Lower leg skin (tissue), 4 donors: ENCODE results near the gene SGSH. TPM values are rescaled to one million over a fixed set of nuclear protein-coding genes. Genes with fewer than 3 reads are reported as not detected.

Experiments used
- DNase-seq, 2 donors: peaks; one replicate each; pipeline ENCODE4 v3.0.0-alpha.2; 2019; ENCODE audit warnings: low spot score in 2 of 2
- H3K4me3 ChIP-seq: fragments of 200-600 bp; sonication (generic); 2 replicates; pipeline ENCODE4 v1.5.1; 2017; ENCODE audit warnings: mild to moderate bottlenecking, low read depth; ENCODE audit not compliant: poor library complexity, severe bottlenecking
- POLR2A ChIP-seq, 2 donors: fragments of 450-650 bp; IDR thresholded peaks; one replicate each; pipeline ENCODE4 v1.6.1; 2016 to 2017; ENCODE audit warnings: antibody characterized with exemption in 2 of 2, mild to moderate bottlenecking in 1 of 2, moderate library complexity in 1 of 2
- WGBS, 2 donors: methylation state at CpG; one replicate each; pipeline ENCODE4 v1.1.5; 2018; 5-methylcytosine and 5-hydroxymethylcytosine counted together
- intact Hi-C: fragments of 100-400 bp; cut with DNase I; formaldehyde crosslinking; loops from one replicate; pipeline ENCODE4 v1.15.0; 2023; ENCODE audit warnings: low total_unique reads
- total RNA-seq, 4 donors: library from RNA; depleted of rRNA; stranded (reverse); fragments of >200 nt; gene quantifications; one replicate each; pipeline ENCODE4 v1.1.0, GENCODE V29; 2016
- TF ChIP-seq, protein P1 (sequence below), 3 donors: fragments of 450-650 bp; IDR thresholded peaks; one replicate each; pipeline ENCODE4 v1.5.1; 2016; ENCODE audit warnings: antibody characterized with exemption in 3 of 3, mild to moderate bottlenecking in 3 of 3, moderate library complexity in 2 of 3

The SGSH gene
- total RNA-seq, 4 donors from 2014 or later = 19.4 to 47.3 (median 37.0) TPM

DNA sequence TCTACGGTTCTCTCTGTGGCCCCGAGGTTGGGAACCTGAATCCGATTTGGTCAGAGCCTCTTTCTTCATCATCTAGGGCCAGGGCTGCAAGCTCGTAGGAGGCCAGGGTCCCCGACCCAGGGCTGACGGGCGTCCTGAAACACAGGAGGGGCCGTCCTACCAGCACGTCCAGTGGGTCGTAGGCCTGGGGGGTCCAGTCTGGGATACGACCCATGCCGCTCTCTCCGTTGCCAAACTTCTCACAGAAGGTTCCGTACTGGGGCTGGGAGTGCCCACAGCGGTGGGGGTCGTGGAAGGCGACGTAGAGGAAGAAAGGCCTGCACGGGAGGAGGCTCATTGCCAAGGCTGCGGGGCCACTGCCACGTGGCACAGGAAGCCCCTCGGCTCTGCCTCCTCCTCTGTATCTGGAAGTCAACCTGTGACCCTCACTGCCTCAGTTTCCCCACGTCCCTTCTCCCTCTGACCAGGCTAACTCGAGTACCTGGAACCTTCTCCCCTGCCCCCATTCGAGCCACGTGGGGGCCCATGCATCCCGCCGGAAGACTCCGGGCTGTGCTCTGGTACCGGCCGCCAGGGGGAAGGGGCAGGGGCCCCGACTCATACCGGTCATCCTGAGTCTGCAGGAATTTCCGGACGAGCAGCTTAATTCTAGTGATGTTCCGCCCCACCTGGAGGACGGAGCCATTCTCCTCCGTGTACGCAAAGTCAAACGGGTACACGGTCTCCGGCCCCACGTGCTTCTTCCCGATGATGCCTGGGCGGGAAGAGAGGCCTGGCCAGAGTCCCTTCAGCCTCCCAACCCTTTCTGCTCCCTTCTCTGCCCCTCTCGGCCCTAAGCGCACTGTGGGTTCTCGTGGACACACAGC is 5.9 kb downstream of the SGSH start:
- DNase-seq = no peak
- no peak overlapping the region for H3K4me3 ChIP-seq
- TF ChIP-seq POLR2A (IDR thresholded peaks at IDR 0.05) = no peak
- TF ChIP-seq, protein P1, sequence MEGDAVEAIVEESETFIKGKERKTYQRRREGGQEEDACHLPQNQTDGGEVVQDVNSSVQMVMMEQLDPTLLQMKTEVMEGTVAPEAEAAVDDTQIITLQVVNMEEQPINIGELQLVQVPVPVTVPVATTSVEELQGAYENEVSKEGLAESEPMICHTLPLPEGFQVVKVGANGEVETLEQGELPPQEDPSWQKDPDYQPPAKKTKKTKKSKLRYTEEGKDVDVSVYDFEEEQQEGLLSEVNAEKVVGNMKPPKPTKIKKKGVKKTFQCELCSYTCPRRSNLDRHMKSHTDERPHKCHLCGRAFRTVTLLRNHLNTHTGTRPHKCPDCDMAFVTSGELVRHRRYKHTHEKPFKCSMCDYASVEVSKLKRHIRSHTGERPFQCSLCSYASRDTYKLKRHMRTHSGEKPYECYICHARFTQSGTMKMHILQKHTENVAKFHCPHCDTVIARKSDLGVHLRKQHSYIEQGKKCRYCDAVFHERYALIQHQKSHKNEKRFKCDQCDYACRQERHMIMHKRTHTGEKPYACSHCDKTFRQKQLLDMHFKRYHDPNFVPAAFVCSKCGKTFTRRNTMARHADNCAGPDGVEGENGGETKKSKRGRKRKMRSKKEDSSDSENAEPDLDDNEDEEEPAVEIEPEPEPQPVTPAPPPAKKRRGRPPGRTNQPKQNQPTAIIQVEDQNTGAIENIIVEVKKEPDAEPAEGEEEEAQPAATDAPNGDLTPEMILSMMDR (IDR thresholded peaks at IDR 0.05) = no peak
- intact Hi-C loops = no loop called here
- WGBS, 2 donors = 92 to 93% methylated on average over 46 to 48 of the region's 48 CpGs

- no peak for TF ChIP-seq POLR2A (IDR thresholded peaks at IDR 0.05)
- TF ChIP-seq, protein P1 (IDR thresholded peaks at IDR 0.05) = no peak
- intact Hi-C loops = no loop called here
- no peak for DNase-seq
- H3K4me3 ChIP-seq = no peak overlapping the region
- WGBS, 2 donors = 95 to 97% methylated on average over 16 to 17 of the region's 17 CpGs
These were observed 6.5 kb downstream of the SGSH start for GRCh38 chr17:80213643-80213975.

DNA sequence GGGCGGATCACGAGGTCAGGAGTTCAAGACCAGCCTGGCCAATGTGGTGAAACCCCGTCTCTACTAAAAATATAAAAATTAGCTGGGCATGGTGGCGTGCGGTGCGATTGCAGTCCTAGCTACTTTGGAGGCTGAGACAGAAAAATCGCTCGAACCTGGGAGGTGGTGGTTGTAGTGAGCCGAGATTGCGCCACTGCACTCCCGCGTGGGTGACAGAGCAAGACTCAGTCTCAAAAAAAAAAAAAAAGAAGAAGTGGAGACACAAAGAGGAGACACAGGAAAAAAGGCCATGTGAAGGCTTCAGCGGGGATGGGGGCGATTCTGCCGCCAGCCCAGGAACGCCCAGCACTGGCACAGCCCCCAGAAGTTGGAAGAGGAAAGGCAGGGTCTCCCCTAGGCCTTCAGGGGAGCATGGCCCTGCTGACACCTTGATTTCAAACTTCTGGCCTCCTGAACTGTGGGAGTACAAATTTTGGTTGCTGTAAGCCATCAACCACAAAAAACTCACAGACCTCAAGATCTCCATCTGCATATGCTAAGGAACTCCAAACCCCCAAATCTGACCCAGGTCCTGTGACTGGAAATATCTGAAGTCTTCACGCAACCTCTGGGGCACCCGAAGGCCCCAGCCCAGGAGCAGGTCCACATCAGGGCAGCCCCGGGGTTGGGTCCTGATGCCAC is 7.0 kb downstream of the SGSH start:
- H3K4me3 ChIP-seq = no peak overlapping the region
- WGBS, 2 donors = 80 to 84% methylated on average over 17 to 19 of the region's 19 CpGs
- no peak for DNase-seq
- no peak for TF ChIP-seq POLR2A (IDR thresholded peaks at IDR 0.05)
- TF ChIP-seq, protein P1 (IDR thresholded peaks at IDR 0.05) = no peak
- intact Hi-C loops = no loop called here

GRCh38 chr17:80212511-80212910 is 7.6 kb downstream of the SGSH start:
- TF ChIP-seq POLR2A (IDR thresholded peaks at IDR 0.05) = no peak
- TF ChIP-seq, protein P1 (IDR thresholded peaks at IDR 0.05) = no peak
- no peak overlapping the region for H3K4me3 ChIP-seq
- intact Hi-C loops = no loop called here
- WGBS, 2 donors = 84 to 87% methylated on average over 12 of the region's 12 CpGs
- DNase-seq = no peak

- TF ChIP-seq, protein P1 (IDR thresholded peaks at IDR 0.05) = no peak
- no peak for TF ChIP-seq POLR2A (IDR thresholded peaks at IDR 0.05)
- WGBS, 2 donors = 85 to 88% methylated on average over 22 of the region's 22 CpGs
- intact Hi-C loops = no loop called here
These were observed 8.0 kb downstream of the SGSH start for GRCh38 chr17:80212109-80212508.

More at GRCh38 chr17:80212109-80212508, 8.0 kb downstream of the SGSH start:
- no peak overlapping the region for H3K4me3 ChIP-seq
- no peak for DNase-seq
